Measurements from ENCODE around the gene SPRR5.

The SPRR5 gene

GRCh38 chr1:152967201-152967600 is 20.2 kb downstream of the SPRR5 start:
- H3K4me1 ChIP-seq = no peaks in the 10 kb centered on the region
- no peaks in the 10 kb centered on the region for H3K27me3 ChIP-seq
- TF ChIP-seq CTCF (IDR thresholded peaks at IDR 0.05; ENCODE audit: low read depth, low read length) = no peak
- no peak overlapping the region for H3K4me3 ChIP-seq (ENCODE audit: low read depth, low read length)
- H3K9me3 ChIP-seq = no peaks in the 10 kb centered on the region
- H3K36me3 ChIP-seq = no peaks in the 10 kb centered on the region
- no peak for DNase-seq

- no peaks in the 10 kb centered on the region for H3K9me3 ChIP-seq
- no peak for TF ChIP-seq CTCF (IDR thresholded peaks at IDR 0.05; ENCODE audit: low read depth, low read length)
- H3K27me3 ChIP-seq = no peaks in the 10 kb centered on the region
- H3K36me3 ChIP-seq = no peaks in the 10 kb centered on the region
- no peak overlapping the region for H3K4me3 ChIP-seq (ENCODE audit: low read depth, low read length)
- H3K4me1 ChIP-seq = no peaks in the 10 kb centered on the region
- no peak for DNase-seq
Measured at GRCh38 chr1:152968248-152968647, 21.2 kb downstream of the SPRR5 start.

GRCh38 chr1:152969036-152969435 is 22.0 kb downstream of the SPRR5 start:
- no peak for TF ChIP-seq CTCF (IDR thresholded peaks at IDR 0.05; ENCODE audit: low read depth, low read length)
- Histone ChIP-seq H3K9me3 (no peaks in the 10 kb centered on the region), H3K27me3 (no peaks in the 10 kb centered on the region), H3K36me3 (no peaks in the 10 kb centered on the region), H3K4me1 (no peaks in the 10 kb centered on the region), H3K4me3 (ENCODE audit: low read depth, low read length) (no peak overlapping the region)
- DNase-seq = no peak

- Histone ChIP-seq H3K36me3 (no peaks in the 10 kb centered on the region), H3K4me1 (no peaks in the 10 kb centered on the region), H3K4me3 (ENCODE audit: low read depth, low read length) (no peak within 1 kb of the TSS), H3K27me3 (no peaks in the 10 kb centered on the region; the same call in 1 of the 2 replicates), H3K9me3 (no peaks in the 10 kb centered on the region)
- TF ChIP-seq CTCF (IDR thresholded peaks at IDR 0.05; ENCODE audit: low read depth, low read length) = no peak
- DNase-seq = no peak
Measured at GRCh38 chr1:152970495-152970894, 23.5 kb downstream of the SPRR5 start, which contains the start of gene SPRR4. Gene SPRR4, plus strand, starts transcription at chr1:152970648. Its CDS starts 1,243 bp downstream, at chr1:152971891.

- Histone ChIP-seq H3K4me3 (ENCODE audit: low read depth, low read length) (no peak overlapping the region), H3K36me3 (no peaks in the 10 kb centered on the region), H3K9me3 (no peaks in the 10 kb centered on the region), H3K27me3 (no peaks in the 10 kb centered on the region; the same call in 1 of the 2 replicates), H3K4me1 (no peaks in the 10 kb centered on the region)
- no peak for DNase-seq
- TF ChIP-seq CTCF (IDR thresholded peaks at IDR 0.05; ENCODE audit: low read depth, low read length) = no peak
Measured at GRCh38 chr1:152972196-152972886, 25.3 kb downstream of the SPRR5 start.

GRCh38 chr1:152976688-152977087 is 29.7 kb downstream of the SPRR5 start:
- DNase-seq = no peak
- H3K9me3 ChIP-seq = no peaks in the 10 kb centered on the region
- H3K36me3 ChIP-seq = no peaks in the 10 kb centered on the region
- H3K27me3 ChIP-seq = no peaks in the 10 kb centered on the region; the same call in 1 of the 2 replicates
- TF ChIP-seq CTCF (IDR thresholded peaks at IDR 0.05; ENCODE audit: low read depth, low read length) = no peak
- no peaks in the 10 kb centered on the region for H3K4me1 ChIP-seq
- H3K4me3 ChIP-seq (ENCODE audit: low read depth, low read length) = no peak overlapping the region

All from BE2C (cell line).